Kidney (tissue), 14 donors: Measurements from ENCODE around the gene OFD1. TPM values are rescaled to one million over a fixed set of nuclear protein-coding genes. Genes with fewer than 3 reads are reported as not detected.

Source experiments
- DNase-seq, 5 donors: peaks; one replicate each; pipeline ENCODE4 v3.0.0-alpha.2; 2013 to 2020
- FAIRE-seq: peaks from 2 replicates; lab custom pipeline; 2012; peaks lifted over from hg19 to GRCh38; lab: Jason Lieb, UNC
- H3K27ac ChIP-seq, 2 donors: one replicate each; pipeline ENCODE4 v1.7.0; 2013; ENCODE audit warnings: low read depth in 2 of 2, low read length in 2 of 2, inconsistent platforms in 1 of 2
- H3K27me3 ChIP-seq: one replicate; pipeline ENCODE4 v1.7.1; 2013; ENCODE audit warnings: low read length, inconsistent platforms; ENCODE audit not compliant: control insufficient read depth, insufficient read depth
- H3K36me3 ChIP-seq, 3 donors: one replicate each; pipeline versions ENCODE4 v1.7.0 to v1.7.1; 2013; ENCODE audit warnings: low read length in 3 of 3, control low read depth in 1 of 3, inconsistent platforms in 1 of 3; ENCODE audit not compliant: insufficient read depth in 3 of 3, control insufficient read depth in 2 of 3
- H3K4me1 ChIP-seq, 3 donors: one replicate each; pipeline versions ENCODE4 v1.7.0 to v1.7.1; 2013; ENCODE audit warnings: low read length in 3 of 3, inconsistent platforms in 1 of 3, low read depth in 1 of 3; ENCODE audit not compliant: control insufficient read depth in 2 of 3, insufficient read depth in 2 of 3
- H3K4me3 ChIP-seq, 3 donors: one replicate each; pipeline versions ENCODE4 v1.7.0 to v1.8.1; 2013; ENCODE audit warnings: low read length in 3 of 3, control low read depth in 1 of 3, inconsistent platforms in 1 of 3
- H3K9ac ChIP-seq, 3 donors: one replicate each; pipeline versions ENCODE4 v1.7.0 to v1.7.1; 2013; ENCODE audit warnings: low read length in 3 of 3, control low read depth in 1 of 3, inconsistent platforms in 1 of 3
- H3K9me3 ChIP-seq, 3 donors: one replicate each; pipeline versions ENCODE4 v1.7.0 to v1.7.1; 2013; ENCODE audit warnings: low read length in 3 of 3, control low read depth in 1 of 3, inconsistent platforms in 1 of 3; ENCODE audit not compliant: control insufficient read depth in 2 of 3, insufficient read depth in 1 of 3
- CTCF ChIP-seq: IDR thresholded peaks from 3 replicates; pipeline ENCODE4 v1.5.1; 2012; ENCODE audit warnings: mild to moderate bottlenecking, moderate library complexity, borderline replicate concordance; ENCODE audit not compliant: insufficient read depth; ENCODE audit errors: extremely low read depth
- intact Hi-C: fragments of 100-400 bp; cut with DNase I; formaldehyde crosslinking; loops from one replicate; pipeline ENCODE4 v1.11.1; 2022
- polyA plus RNA-seq: library from polyadenylated mRNA; stranded (reverse); fragments of 350-450 nt; fragmentation: Illumina TruSeq; extraction: RNeasy Lipid Tissue Mini Kit (QIAGEN cat#74804); gene quantifications from one replicate; pipeline ENCODE4 v1.2.3, GENCODE V29; 2014; ENCODE audit warnings: low read depth, low replicate concordance; ENCODE audit not compliant: insufficient read depth
- total RNA-seq: library from RNA; stranded (reverse); fragmentation: NEBNext Ultra II Directional; extraction: Animal tissue kit (Norgen Biotek cat#: 25700); gene quantifications from one replicate; pipeline ENCODE4 v1.2.1, GENCODE V29; 2021
- donor health status: control.
- donor health status: control.
- donor health status: control.
- donor health status: control.
- donor health status: control.
- donor health status: DM: yes; HTN: yes; CAD: no.
- donor health status: Normal renal cell carcinoma (clear cell type).

OFD1 gene
- total and polyA plus RNA-seq, 2 donors from 2014 or later = 20.6 to 42.0 TPM

DNA sequence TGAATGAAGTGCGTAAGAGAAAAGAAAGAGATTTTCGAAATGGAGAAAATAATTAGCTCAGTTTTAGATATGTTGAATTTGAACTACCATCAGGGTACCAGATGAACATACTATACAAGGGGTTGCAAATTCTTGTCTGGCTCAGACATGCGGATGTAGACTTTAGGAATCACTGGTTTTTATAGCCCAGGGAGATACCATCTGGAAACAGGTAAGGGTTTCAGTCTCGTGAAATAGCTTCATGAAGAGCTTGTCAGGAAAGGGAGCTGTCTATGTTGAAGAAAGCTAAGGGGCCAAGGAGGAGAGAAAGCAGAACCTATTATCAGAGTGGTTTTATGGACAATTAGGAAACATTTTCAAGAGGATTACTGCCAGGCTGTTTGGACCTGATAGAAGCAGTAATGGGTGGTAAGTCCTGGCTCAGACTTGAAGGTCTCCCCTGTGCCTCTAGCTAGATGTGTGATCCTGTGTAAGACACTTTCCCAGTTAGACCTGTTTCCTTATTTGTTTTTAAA is 38.9 kb upstream of the OFD1 start:
- Histone ChIP-seq H3K9ac (no peak overlapping the region), H3K27ac (no peak overlapping the region), H3K27me3 (peaks cover 17% of the 10 kb centered on the region), H3K4me3 (no peak overlapping the region), H3K4me1 (peaks cover 0 to 18% (median 11%) of the 10 kb centered on the region in 3 donors), H3K9me3 (no peaks in the 10 kb centered on the region), H3K36me3 (no peaks in the 10 kb centered on the region)
- no peak for TF ChIP-seq CTCF
- intact Hi-C loops = no loop called here
- FAIRE-seq (no peak), DNase-seq (no peak)

- DNase-seq = no peak
- Histone ChIP-seq H3K9me3 (no peaks in the 10 kb centered on the region), H3K9ac (no peak overlapping the region), H3K4me1 (peaks cover 0 to 20% (median 16%) of the 10 kb centered on the region in 3 donors), H3K36me3 (no peaks in the 10 kb centered on the region), H3K27me3 (peaks cover 13% of the 10 kb centered on the region), H3K4me3 (no peak overlapping the region), H3K27ac (no peak overlapping the region)
- intact Hi-C loops = no loop called here
- no peak for TF ChIP-seq CTCF
- no peak for FAIRE-seq
Observed at GRCh38 chrX:13697455-13697854, 37.1 kb upstream of the OFD1 start.

DNA sequence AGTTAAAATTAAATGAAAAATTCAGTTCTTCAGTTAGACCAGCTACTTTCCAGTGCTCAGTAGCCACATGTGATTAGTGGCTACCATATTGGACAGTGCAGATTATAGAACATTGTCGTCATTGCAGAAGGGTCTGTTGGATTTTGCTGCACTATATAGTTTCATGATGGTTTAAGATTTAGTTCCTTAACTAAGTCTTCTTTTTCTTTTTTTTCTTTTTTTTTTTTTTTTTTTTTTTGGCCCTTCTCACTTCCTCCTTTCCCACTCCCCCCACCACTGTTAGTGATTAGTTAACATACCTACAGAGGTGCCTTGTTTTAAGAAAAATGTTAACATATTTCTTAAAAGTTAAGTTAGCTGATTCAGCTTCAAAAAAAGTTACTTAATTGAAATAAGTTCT is 36.6 kb upstream of the OFD1 start:
- Histone ChIP-seq H3K36me3 (no peaks in the 10 kb centered on the region), H3K4me1 (peaks cover 0 to 15% (median 14%) of the 10 kb centered on the region in 3 donors), H3K4me3 (no peak overlapping the region), H3K9ac (no peak overlapping the region), H3K9me3 (no peaks in the 10 kb centered on the region), H3K27ac (no peak overlapping the region), H3K27me3 (peaks cover 13% of the 10 kb centered on the region)
- DNase-seq (no peak), FAIRE-seq (no peak)
- intact Hi-C loops = no loop called here
- no peak for TF ChIP-seq CTCF

DNA sequence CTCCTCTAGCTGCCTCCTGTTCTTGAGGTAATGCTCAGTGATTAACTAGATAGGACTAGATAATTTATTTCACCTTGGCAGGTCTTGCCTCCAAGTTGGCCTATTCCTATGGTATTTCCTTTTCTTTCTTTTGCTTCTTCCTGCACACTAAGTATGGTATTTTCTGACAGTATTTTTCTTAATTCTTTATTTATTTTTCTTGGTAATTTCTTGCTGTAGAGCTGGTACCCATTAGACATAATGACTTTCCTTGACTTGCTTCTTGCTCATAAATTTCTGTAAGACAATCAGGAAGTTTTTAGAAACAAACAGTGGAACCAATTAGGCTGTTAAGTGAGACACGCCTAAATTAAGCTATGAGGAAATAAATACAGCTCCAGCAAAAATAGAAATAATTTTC is 36.1 kb upstream of the OFD1 start:
- Histone ChIP-seq H3K4me3 (no peak overlapping the region), H3K9ac (no peak overlapping the region), H3K36me3 (no peaks in the 10 kb centered on the region), H3K9me3 (no peaks in the 10 kb centered on the region), H3K27me3 (peaks cover 13% of the 10 kb centered on the region), H3K4me1 (peaks cover 0 to 13% (median 13%) of the 10 kb centered on the region in 3 donors), H3K27ac (no peak overlapping the region)
- intact Hi-C loops = no loop called here
- no peak for FAIRE-seq
- TF ChIP-seq CTCF = no peak
- DNase-seq = no peak
